ENCODE measurements around the gene RTF1. TPM values are rescaled to one million over a fixed set of nuclear protein-coding genes. Genes with fewer than 3 reads are reported as not detected.

RTF1 gene
- total RNA-seq, 4 donors from 2014 or later = 22.0 to 66.9 (median 36.1) TPM

DNA sequence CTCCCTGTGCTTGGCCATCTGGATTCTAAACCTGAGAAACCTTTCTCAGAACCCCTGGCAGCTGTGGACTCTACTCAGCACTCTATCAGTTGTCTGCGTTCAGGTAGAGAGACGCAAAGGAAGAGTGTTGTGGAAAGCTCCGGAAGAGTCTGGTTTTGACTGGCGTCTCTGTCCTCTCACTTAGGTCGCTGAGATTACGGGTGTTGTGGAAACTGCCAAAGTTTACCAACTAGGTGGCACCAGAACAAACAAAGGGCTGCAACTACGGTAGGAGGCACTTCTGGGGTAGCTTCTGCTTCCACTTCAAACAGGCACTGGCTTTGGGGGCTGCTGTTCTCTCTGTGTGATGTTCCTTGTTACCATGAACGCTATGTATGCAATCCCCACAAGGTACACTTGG, 57.5 kb downstream of the RTF1 start:
- no peaks in the 10 kb centered on the region for H3K9me3 ChIP-seq
- no peaks in the 10 kb centered on the region for H3K27me3 ChIP-seq
- WGBS = 84% methylated on average over 8 of the region's 8 CpGs
- H3K4me1 ChIP-seq = no peaks in the 10 kb centered on the region
- H3K4me3 ChIP-seq = no peak overlapping the region
- no peak overlapping the region for H3K27ac ChIP-seq
- TF ChIP-seq POLR2AphosphoS5 (IDR thresholded peaks at IDR 0.05) (no peak), EP300 (IDR thresholded peaks at IDR 0.05) (no peak), POLR2A (IDR thresholded peaks at IDR 0.05) (no peak)
- TF ChIP-seq, protein P1, sequence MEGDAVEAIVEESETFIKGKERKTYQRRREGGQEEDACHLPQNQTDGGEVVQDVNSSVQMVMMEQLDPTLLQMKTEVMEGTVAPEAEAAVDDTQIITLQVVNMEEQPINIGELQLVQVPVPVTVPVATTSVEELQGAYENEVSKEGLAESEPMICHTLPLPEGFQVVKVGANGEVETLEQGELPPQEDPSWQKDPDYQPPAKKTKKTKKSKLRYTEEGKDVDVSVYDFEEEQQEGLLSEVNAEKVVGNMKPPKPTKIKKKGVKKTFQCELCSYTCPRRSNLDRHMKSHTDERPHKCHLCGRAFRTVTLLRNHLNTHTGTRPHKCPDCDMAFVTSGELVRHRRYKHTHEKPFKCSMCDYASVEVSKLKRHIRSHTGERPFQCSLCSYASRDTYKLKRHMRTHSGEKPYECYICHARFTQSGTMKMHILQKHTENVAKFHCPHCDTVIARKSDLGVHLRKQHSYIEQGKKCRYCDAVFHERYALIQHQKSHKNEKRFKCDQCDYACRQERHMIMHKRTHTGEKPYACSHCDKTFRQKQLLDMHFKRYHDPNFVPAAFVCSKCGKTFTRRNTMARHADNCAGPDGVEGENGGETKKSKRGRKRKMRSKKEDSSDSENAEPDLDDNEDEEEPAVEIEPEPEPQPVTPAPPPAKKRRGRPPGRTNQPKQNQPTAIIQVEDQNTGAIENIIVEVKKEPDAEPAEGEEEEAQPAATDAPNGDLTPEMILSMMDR (IDR thresholded peaks at IDR 0.05) = no peak
- peaks cover 100% of the 10 kb centered on the region for H3K36me3 ChIP-seq
- no peak for DNase-seq (ENCODE audit: low spot score in 2 of 2)

GRCh38 chr15:41474941-41475340, 58.0 kb downstream of the RTF1 start:
- TF ChIP-seq POLR2AphosphoS5 (IDR thresholded peaks at IDR 0.05) (no peak), EP300 (IDR thresholded peaks at IDR 0.05) (no peak), POLR2A (IDR thresholded peaks at IDR 0.05) (no peak)
- TF ChIP-seq, protein P1 (IDR thresholded peaks at IDR 0.05) = no peak
- WGBS = 89% methylated on average over 2 of the region's 2 CpGs
- Histone ChIP-seq H3K27me3 (no peaks in the 10 kb centered on the region), H3K36me3 (peaks cover 100% of the 10 kb centered on the region), H3K4me1 (no peaks in the 10 kb centered on the region), H3K27ac (no peak overlapping the region), H3K9me3 (no peaks in the 10 kb centered on the region), H3K4me3 (no peak overlapping the region)
- no peak for DNase-seq (ENCODE audit: low spot score in 2 of 2)

DNA sequence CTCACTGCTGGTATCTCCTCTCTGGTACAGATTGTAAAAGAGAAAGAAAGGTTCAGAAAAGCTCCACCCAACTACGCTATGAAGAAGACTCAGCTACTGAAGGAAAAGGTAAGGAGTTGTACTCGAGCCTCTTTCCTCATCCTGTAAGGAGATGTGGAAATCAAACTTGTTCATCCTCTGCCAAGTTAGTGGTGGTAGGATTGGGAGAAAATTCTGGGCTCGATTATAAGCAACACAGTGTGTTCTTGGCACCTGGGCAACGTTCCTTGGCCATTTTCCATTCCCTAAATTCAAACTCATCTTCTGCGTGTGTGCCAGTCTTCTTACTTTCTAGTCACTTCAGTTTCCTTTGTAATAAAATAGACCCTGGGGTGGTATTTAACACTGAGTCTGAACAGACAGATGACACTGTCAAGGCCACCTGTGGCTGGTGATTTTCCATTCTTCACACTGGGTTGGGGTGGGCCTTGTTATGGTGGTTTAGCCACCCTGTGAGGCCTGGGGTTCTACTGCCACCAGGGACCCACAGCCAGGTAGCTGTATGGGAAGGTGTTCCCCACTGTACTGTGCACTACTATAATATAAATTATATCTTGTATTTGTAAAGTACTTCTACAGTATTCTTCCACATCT, 59.6 kb downstream of the RTF1 start:
- H3K4me1 ChIP-seq = no peaks in the 10 kb centered on the region
- DNase-seq (ENCODE audit: low spot score in 2 of 2) = no peak
- no peaks in the 10 kb centered on the region for H3K27me3 ChIP-seq
- H3K9me3 ChIP-seq = no peaks in the 10 kb centered on the region
- 60% methylated on average over 5 of the region's 5 CpGs for WGBS
- peaks cover 100% of the 10 kb centered on the region for H3K36me3 ChIP-seq
- H3K4me3 ChIP-seq = no peak overlapping the region
- no peak overlapping the region for H3K27ac ChIP-seq
- TF ChIP-seq POLR2AphosphoS5 (IDR thresholded peaks at IDR 0.05) (no peak), EP300 (IDR thresholded peaks at IDR 0.05) (no peak), POLR2A (IDR thresholded peaks at IDR 0.05) (no peak)
- TF ChIP-seq, protein P1 (IDR thresholded peaks at IDR 0.05) = no peak

DNA sequence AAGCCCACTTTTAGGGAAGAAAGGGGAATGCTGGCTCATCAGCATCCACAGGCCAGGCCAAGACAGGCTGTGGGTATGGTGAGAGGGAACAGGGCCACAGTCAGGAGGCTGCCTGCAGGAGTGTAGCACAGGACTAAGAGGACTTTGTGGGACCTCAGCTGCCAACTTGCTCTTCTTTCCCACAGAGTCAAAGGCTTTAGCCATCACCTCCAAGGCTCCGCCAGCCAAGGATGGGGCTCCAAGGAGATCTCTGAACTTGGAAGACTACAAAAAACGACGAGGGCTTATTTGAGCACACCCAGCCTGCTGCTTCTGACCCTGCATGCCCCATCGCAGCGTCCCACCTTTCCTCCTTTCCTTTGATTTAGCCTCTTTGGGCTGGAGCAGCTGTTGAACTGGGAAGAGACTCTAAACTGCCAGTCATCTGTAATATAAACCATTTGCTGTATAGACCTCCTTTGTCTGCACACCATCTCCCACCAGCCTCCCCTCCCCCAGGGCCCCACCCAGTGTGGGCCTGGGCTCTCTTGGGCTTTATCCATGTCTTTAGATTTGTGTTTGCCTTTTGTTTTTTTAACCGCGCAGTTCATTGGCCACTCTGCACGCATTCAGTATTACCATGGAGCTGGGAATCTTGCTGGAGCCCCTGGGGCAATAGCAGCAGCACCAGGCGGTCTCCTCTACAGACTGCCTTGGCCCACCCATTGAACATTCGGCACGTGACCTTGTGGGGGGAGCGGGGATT, 63.7 kb downstream of the RTF1 start:
- TF ChIP-seq, protein P1 (IDR thresholded peaks at IDR 0.05) = no peak
- TF ChIP-seq EP300 (IDR thresholded peaks at IDR 0.05) = no peak
- no peak for TF ChIP-seq POLR2A (IDR thresholded peaks at IDR 0.05)
- no peak for TF ChIP-seq POLR2AphosphoS5 (IDR thresholded peaks at IDR 0.05)
- WGBS = 92% methylated on average over 12 of the region's 12 CpGs
- Histone ChIP-seq H3K27me3 (no peaks in the 10 kb centered on the region), H3K9me3 (no peaks in the 10 kb centered on the region), H3K36me3 (peaks cover 75% of the 10 kb centered on the region), H3K4me1 (no peaks in the 10 kb centered on the region), H3K4me3 (no peak overlapping the region), H3K27ac (no peak overlapping the region)
- DNase-seq (ENCODE audit: low spot score in 2 of 2) = no peak

GRCh38 chr15:41482110-41482877, 65.4 kb downstream of the RTF1 start:
- DNase-seq (ENCODE audit: low spot score in 2 of 2) = no peak
- Histone ChIP-seq H3K9me3 (no peaks in the 10 kb centered on the region), H3K36me3 (peaks cover 58% of the 10 kb centered on the region), H3K4me3 (no peak overlapping the region), H3K4me1 (no peaks in the 10 kb centered on the region), H3K27ac (no peak overlapping the region), H3K27me3 (no peaks in the 10 kb centered on the region)
- 93% methylated on average over 9 of the region's 9 CpGs for WGBS
- TF ChIP-seq EP300 (IDR thresholded peaks at IDR 0.05) = no peak
- no peak for TF ChIP-seq POLR2AphosphoS5 (IDR thresholded peaks at IDR 0.05)
- TF ChIP-seq POLR2A (IDR thresholded peaks at IDR 0.05) = no peak
- TF ChIP-seq, protein P1 (IDR thresholded peaks at IDR 0.05) = no peak
